Measurements from ENCODE around the gene AFP.

AFP gene

DNA sequence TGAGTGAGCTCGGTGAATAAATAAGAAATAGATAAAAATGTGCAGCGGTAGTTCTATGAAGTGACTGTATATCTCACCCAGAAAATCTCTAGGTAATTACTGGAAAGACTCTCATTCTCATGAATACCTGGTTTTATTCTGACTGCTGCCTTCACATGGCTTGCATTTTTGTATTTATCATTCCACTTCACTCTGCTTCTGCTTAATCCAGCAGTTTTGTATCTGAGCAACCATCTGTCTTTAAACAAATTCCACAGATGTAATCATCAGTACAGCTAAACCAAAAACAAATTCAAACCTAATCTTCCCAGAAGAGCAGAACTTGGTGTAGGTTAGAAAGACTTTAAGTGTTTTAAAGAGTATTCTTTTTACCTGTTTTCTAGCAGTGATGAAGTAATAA is 43.1 kb upstream of the AFP start:
- peak; percentile 13 to 70 for DNase-seq
- Histone ChIP-seq H4K12ac (ENCODE audit: low read depth, low read length) (no peak overlapping the region), H3K27me3 (ENCODE audit: insufficient read depth, low read length) (no peaks in the 10 kb centered on the region), H2AK5ac (ENCODE audit: low read length) (no peak overlapping the region), H4K91ac (ENCODE audit: low read depth, low read length) (no peak overlapping the region), H3K4me2 (ENCODE audit: low read length) (no peak overlapping the region), H3K79me2 (ENCODE audit: control insufficient read depth, insufficient read depth, low read length, poor library complexity) (no peaks in the 10 kb centered on the region), H3K4me1 (ENCODE audit: control insufficient read depth in 1 of 2, insufficient read depth in 2 of 2, low read length in 2 of 2) (no peaks in the 10 kb centered on the region), H3K4ac (ENCODE audit: low read depth, low read length) (no peak overlapping the region), H3K18ac (ENCODE audit: low read length) (no peak overlapping the region), H3K27ac (ENCODE audit: low read depth, low read length) (no peak overlapping the region), H2BK12ac (ENCODE audit: low read length) (no peak overlapping the region), H2BK120ac (ENCODE audit: insufficient read depth, low read length, poor library complexity) (no peak overlapping the region), H3K9ac (ENCODE audit: low read length) (no peak overlapping the region), H3K36me3 (ENCODE audit: control insufficient read depth in 1 of 2, insufficient read depth in 2 of 2, low read length in 2 of 2) (no peaks in the 10 kb centered on the region), H2BK5ac (ENCODE audit: low read depth, low read length, poor library complexity) (no peak overlapping the region), H3K4me3 (ENCODE audit: low read depth, low read length) (no peak overlapping the region), H3K14ac (ENCODE audit: low read length) (no peak overlapping the region), H2AFZ (ENCODE audit: insufficient read depth, low read length, poor library complexity) (no peak overlapping the region), H3K23ac (ENCODE audit: low read length) (no peak overlapping the region), H3K9me3 (ENCODE audit: insufficient read depth, low read depth, low read length) (no peaks in the 10 kb centered on the region), H3K79me1 (ENCODE audit: low read length) (no peaks in the 10 kb centered on the region), H4K8ac (ENCODE audit: low read depth, low read length) (no peak overlapping the region)
- WGBS (ENCODE audit: extremely low coverage, insufficient coverage, insufficient read length) = no CpG with 5 or more reads among the region's 2 CpGs

DNA sequence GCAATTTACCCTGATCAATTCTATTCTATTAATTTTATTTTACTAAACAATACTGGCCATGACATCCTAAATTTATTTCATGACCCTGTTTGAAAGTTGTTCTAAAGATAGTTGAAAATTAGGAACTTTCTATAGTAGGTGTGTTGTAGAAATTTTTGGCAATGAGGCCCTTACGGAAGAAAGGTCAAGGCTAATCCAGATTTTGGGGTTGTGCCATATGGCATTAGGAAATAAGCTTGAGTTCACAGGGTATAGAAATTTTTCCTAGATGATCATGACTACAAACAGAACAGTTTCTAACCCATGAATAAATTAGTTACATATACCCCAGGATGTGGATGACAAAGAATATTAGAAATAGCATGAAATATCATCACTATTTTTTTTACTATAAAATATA is 39.7 kb upstream of the AFP start:
- Histone ChIP-seq H3K14ac (ENCODE audit: low read length) (no peak overlapping the region), H3K36me3 (ENCODE audit: control insufficient read depth in 1 of 2, insufficient read depth in 2 of 2, low read length in 2 of 2) (no peaks in the 10 kb centered on the region), H3K4me1 (ENCODE audit: control insufficient read depth in 1 of 2, insufficient read depth in 2 of 2, low read length in 2 of 2) (no peaks in the 10 kb centered on the region), H4K12ac (ENCODE audit: low read depth, low read length) (no peak overlapping the region), H2BK12ac (ENCODE audit: low read length) (no peak overlapping the region), H2BK120ac (ENCODE audit: insufficient read depth, low read length, poor library complexity) (no peak overlapping the region), H3K4me3 (ENCODE audit: low read depth, low read length) (no peak overlapping the region), H2BK5ac (ENCODE audit: low read depth, low read length, poor library complexity) (no peak overlapping the region), H3K79me1 (ENCODE audit: low read length) (no peaks in the 10 kb centered on the region), H2AK5ac (ENCODE audit: low read length) (no peak overlapping the region), H3K4ac (ENCODE audit: low read depth, low read length) (no peak overlapping the region), H3K23ac (ENCODE audit: low read length) (no peak overlapping the region), H3K27me3 (ENCODE audit: insufficient read depth, low read length) (no peaks in the 10 kb centered on the region), H2AFZ (ENCODE audit: insufficient read depth, low read length, poor library complexity) (no peak overlapping the region), H3K9me3 (ENCODE audit: insufficient read depth, low read depth, low read length) (no peaks in the 10 kb centered on the region), H3K9ac (ENCODE audit: low read length) (no peak overlapping the region), H4K8ac (ENCODE audit: low read depth, low read length) (no peak overlapping the region), H3K4me2 (ENCODE audit: low read length) (no peak overlapping the region), H4K91ac (ENCODE audit: low read depth, low read length) (no peak overlapping the region), H3K18ac (ENCODE audit: low read length) (no peak overlapping the region), H3K27ac (ENCODE audit: low read depth, low read length) (no peak overlapping the region), H3K79me2 (ENCODE audit: control insufficient read depth, insufficient read depth, low read length, poor library complexity) (no peaks in the 10 kb centered on the region)
- no CpG with 5 or more reads among the region's 1 CpG for WGBS (ENCODE audit: extremely low coverage, insufficient coverage, insufficient read length)
- DNase-seq = no peak

DNA sequence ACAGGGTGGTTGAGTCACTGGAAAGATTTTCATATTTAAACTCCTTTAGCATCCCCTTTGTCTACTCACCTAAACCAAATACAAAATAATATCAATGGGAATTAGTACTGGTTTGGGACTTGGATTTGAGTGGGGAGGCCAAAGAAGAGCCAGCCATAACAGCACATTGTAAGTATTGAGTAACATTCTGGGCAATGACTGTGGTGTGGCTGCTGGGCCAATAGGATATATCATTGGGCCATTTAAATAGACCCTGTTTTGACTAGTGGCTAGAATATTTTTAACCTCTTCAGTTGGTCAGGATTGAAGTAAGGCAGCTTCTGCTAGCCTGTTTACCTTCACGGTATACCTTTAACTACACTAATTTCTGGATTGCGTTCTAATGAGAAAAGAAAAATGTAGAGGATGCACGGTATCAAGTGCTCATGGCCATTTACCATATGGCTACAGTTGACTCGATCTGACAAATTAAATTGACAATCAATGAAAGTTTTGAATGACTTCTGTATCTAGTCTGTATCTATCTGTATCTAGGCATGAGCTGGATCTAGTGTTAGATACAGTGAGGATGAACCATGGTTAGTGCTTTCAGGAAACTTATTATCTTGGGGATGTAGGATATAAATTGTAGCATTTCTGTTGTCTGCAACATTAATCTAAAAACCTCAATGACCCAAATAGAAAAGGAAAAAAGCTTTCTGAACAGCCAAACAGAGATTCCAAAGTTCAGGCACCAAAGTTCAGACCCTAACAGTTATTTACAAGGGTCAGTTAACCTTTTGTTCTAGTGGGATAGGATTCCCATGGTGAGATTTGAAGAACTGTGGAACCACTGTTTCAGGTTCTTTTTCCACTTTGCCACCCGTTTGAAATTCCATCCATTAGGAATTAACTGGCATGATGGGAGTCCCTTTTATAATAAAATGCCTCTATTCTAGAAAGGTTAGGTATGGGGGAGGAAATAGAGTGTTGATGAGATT is 38.7 kb upstream of the AFP start:
- WGBS (ENCODE audit: extremely low coverage, insufficient coverage, insufficient read length) = no CpG with 5 or more reads among the region's 5 CpGs
- Histone ChIP-seq H3K36me3 (ENCODE audit: control insufficient read depth in 1 of 2, insufficient read depth in 2 of 2, low read length in 2 of 2) (no peaks in the 10 kb centered on the region), H3K18ac (ENCODE audit: low read length) (no peak overlapping the region)

DNA sequence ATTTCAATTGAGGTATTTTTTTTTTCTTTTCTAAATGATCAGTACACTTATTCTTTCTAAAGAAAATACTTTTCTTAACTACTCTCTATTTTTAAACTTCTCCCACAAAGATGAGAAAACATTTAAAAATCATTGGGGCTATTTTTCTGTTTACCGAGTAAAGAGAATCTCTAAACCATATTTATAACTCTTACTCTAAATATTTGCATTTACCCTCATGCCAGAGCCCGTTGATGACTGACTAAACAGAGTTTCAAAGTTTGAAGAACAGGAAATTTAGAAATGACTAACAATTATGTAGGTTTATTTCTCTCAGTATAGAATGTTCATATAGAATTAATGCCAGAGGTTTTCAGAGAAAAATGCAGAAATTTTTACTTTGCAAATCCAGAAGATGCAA is 34.6 kb upstream of the AFP start:
- Histone ChIP-seq H2AK5ac (ENCODE audit: low read length) (no peak overlapping the region), H3K9me3 (ENCODE audit: insufficient read depth, low read depth, low read length) (no peaks in the 10 kb centered on the region), H3K79me2 (ENCODE audit: control insufficient read depth, insufficient read depth, low read length, poor library complexity) (no peaks in the 10 kb centered on the region), H4K12ac (ENCODE audit: low read depth, low read length) (no peak overlapping the region), H3K79me1 (ENCODE audit: low read length) (no peaks in the 10 kb centered on the region), H4K91ac (ENCODE audit: low read depth, low read length) (no peak overlapping the region), H3K36me3 (ENCODE audit: control insufficient read depth in 1 of 2, insufficient read depth in 2 of 2, low read length in 2 of 2) (no peaks in the 10 kb centered on the region), H2BK120ac (ENCODE audit: insufficient read depth, low read length, poor library complexity) (no peak overlapping the region), H3K27me3 (ENCODE audit: insufficient read depth, low read length) (no peaks in the 10 kb centered on the region), H3K9ac (ENCODE audit: low read length) (no peak overlapping the region), H3K4ac (ENCODE audit: low read depth, low read length) (no peak overlapping the region), H3K14ac (ENCODE audit: low read length) (no peak overlapping the region), H2AFZ (ENCODE audit: insufficient read depth, low read length, poor library complexity) (no peak overlapping the region), H3K4me1 (ENCODE audit: control insufficient read depth in 1 of 2, insufficient read depth in 2 of 2, low read length in 2 of 2) (no peaks in the 10 kb centered on the region), H3K23ac (ENCODE audit: low read length) (no peak overlapping the region), H2BK5ac (ENCODE audit: low read depth, low read length, poor library complexity) (no peak overlapping the region), H2BK12ac (ENCODE audit: low read length) (no peak overlapping the region), H3K4me2 (ENCODE audit: low read length) (no peak overlapping the region), H3K4me3 (ENCODE audit: low read depth, low read length) (no peak overlapping the region), H4K8ac (ENCODE audit: low read depth, low read length) (no peak overlapping the region), H3K27ac (ENCODE audit: low read depth, low read length) (no peak overlapping the region), H3K18ac (ENCODE audit: low read length) (no peak overlapping the region)
- DNase-seq = no peak
- WGBS (ENCODE audit: extremely low coverage, insufficient coverage, insufficient read length) = no CpG with 5 or more reads among the region's 2 CpGs

More for the DNA sequence above, 38.7 kb upstream of the AFP start:
- H3K9me3 ChIP-seq (ENCODE audit: insufficient read depth, low read depth, low read length) = no peaks in the 10 kb centered on the region
- H4K8ac ChIP-seq (ENCODE audit: low read depth, low read length) = no peak overlapping the region
- H3K23ac ChIP-seq (ENCODE audit: low read length) = no peak overlapping the region
- no peak overlapping the region for H2BK120ac ChIP-seq (ENCODE audit: insufficient read depth, low read length, poor library complexity)
- no peaks in the 10 kb centered on the region for H3K79me2 ChIP-seq (ENCODE audit: control insufficient read depth, insufficient read depth, low read length, poor library complexity)
- H3K14ac ChIP-seq (ENCODE audit: low read length) = no peak overlapping the region
- no peak for DNase-seq
- no peak overlapping the region for H4K91ac ChIP-seq (ENCODE audit: low read depth, low read length)
- H3K4me3 ChIP-seq (ENCODE audit: low read depth, low read length) = no peak overlapping the region
- H3K9ac ChIP-seq (ENCODE audit: low read length) = no peak overlapping the region
- H2BK12ac ChIP-seq (ENCODE audit: low read length) = no peak overlapping the region
- no peak overlapping the region for H3K4ac ChIP-seq (ENCODE audit: low read depth, low read length)
- H3K79me1 ChIP-seq (ENCODE audit: low read length) = no peaks in the 10 kb centered on the region
- H2AFZ ChIP-seq (ENCODE audit: insufficient read depth, low read length, poor library complexity) = no peak overlapping the region
- H3K27ac ChIP-seq (ENCODE audit: low read depth, low read length) = no peak overlapping the region
- no peak overlapping the region for H4K12ac ChIP-seq (ENCODE audit: low read depth, low read length)
- H2BK5ac ChIP-seq (ENCODE audit: low read depth, low read length, poor library complexity) = no peak overlapping the region
- no peaks in the 10 kb centered on the region for H3K4me1 ChIP-seq (ENCODE audit: control insufficient read depth in 1 of 2, insufficient read depth in 2 of 2, low read length in 2 of 2)
- H3K4me2 ChIP-seq (ENCODE audit: low read length) = no peak overlapping the region
- H2AK5ac ChIP-seq (ENCODE audit: low read length) = no peak overlapping the region
- H3K27me3 ChIP-seq (ENCODE audit: insufficient read depth, low read length) = no peaks in the 10 kb centered on the region

Data from trophoblast cell (in vitro differentiated cells and primary cell).